HEK293T (cell line): ENCODE results near the gene PDXDC1.

Source experiments
- ARNT ChIP-seq: fragments of 450-650 bp; IDR thresholded peaks from 2 replicates; pipeline ENCODE4 v1.6.1; 2017; ENCODE audit warnings: mild to moderate bottlenecking
- BHLHE40 ChIP-seq: fragments of 450-650 bp; IDR thresholded peaks from 2 replicates; pipeline ENCODE4 v1.6.1; 2016; ENCODE audit warnings: mild to moderate bottlenecking, moderate library complexity, borderline replicate concordance
- CTBP1 ChIP-seq: fragments of 450-650 bp; IDR thresholded peaks from 2 replicates; pipeline ENCODE4 v1.6.1; 2016; ENCODE audit warnings: borderline replicate concordance
- ELF4 ChIP-seq: fragments of 450-650 bp; IDR thresholded peaks from 2 replicates; pipeline ENCODE4 v1.6.1; 2017; ENCODE audit warnings: antibody characterized with exemption
- FOXA1 ChIP-seq: fragments of 450-650 bp; IDR thresholded peaks from 2 replicates; pipeline ENCODE4 v1.6.1; 2016; ENCODE audit warnings: mild to moderate bottlenecking
- FOXK2 ChIP-seq: fragments of 450-650 bp; IDR thresholded peaks from 2 replicates; pipeline ENCODE4 v1.6.1; 2016; ENCODE audit warnings: mild to moderate bottlenecking
- FOXM1 ChIP-seq: fragments of 450-650 bp; IDR thresholded peaks from 2 replicates; pipeline ENCODE4 v1.6.1; 2017; ENCODE audit warnings: mild to moderate bottlenecking, borderline replicate concordance
- L3MBTL2 ChIP-seq: fragments of 450-650 bp; conservative IDR thresholded peaks from 2 replicates; pipeline ENCODE4 v1.6.1; 2016; ENCODE audit warnings: mild to moderate bottlenecking
- PKNOX1 ChIP-seq: fragments of 450-650 bp; IDR thresholded peaks from 2 replicates; pipeline ENCODE4 v1.6.1; 2016
- SP1 ChIP-seq: fragments of 450-650 bp; IDR thresholded peaks from 2 replicates; pipeline ENCODE4 v1.6.1; 2017
- SUZ12 ChIP-seq: fragments of 450-650 bp; IDR thresholded peaks from 2 replicates; pipeline ENCODE4 v1.6.1; 2016; ENCODE audit warnings: mild to moderate bottlenecking
- TARDBP ChIP-seq: fragments of 450-650 bp; IDR thresholded peaks from 2 replicates; pipeline ENCODE4 v1.6.1; 2016
- ZNF384 ChIP-seq: fragments of 450-650 bp; IDR thresholded peaks from 2 replicates; pipeline ENCODE4 v1.6.1; 2016

GRCh38 chr16:15044286-15044685 is 69.5 kb downstream of the PDXDC1 start:
- no peak for TF ChIP-seq ZNF384
- TF ChIP-seq ELF4, result no peak
- TF ChIP-seq CTBP1, result no peak
- TF ChIP-seq ARNT, result no peak
- no peak for TF ChIP-seq SUZ12
- no peak for TF ChIP-seq SP1
- no peak for TF ChIP-seq TARDBP
- no peak for TF ChIP-seq BHLHE40
- TF ChIP-seq FOXK2, result no peak
- no peak for TF ChIP-seq FOXM1
- TF ChIP-seq FOXA1, result no peak
- no peak for TF ChIP-seq PKNOX1
- TF ChIP-seq L3MBTL2, result no peak
